Neural cell (in vitro differentiated cells): ENCODE results near the gene C19orf73. TPM values are rescaled to one million over a fixed set of nuclear protein-coding genes. Genes with fewer than 3 reads are reported as not detected.

Experiments used
- H2AFZ ChIP-seq: fragments of 200-600, 300-800 bp; sonication (generic), shearing (Covaris generic); 2 replicates; pipeline ENCODE4 v1.6.0; 2014; ENCODE audit warnings: low read depth, mild to moderate bottlenecking, antibody characterized with exemption, low read length, moderate library complexity
- H3F3A ChIP-seq: fragments of 200-600 bp; shearing (Covaris generic); 2 replicates; pipeline ENCODE4 v1.6.1; 2016; ENCODE audit warnings: mild to moderate bottlenecking, moderate library complexity, mixed read lengths, antibody characterized with exemption, low read length; ENCODE audit not compliant: insufficient read depth, poor library complexity, severe bottlenecking
- H3K27ac ChIP-seq: fragments of 200-600, 300-800 bp; sonication (generic), shearing (Covaris generic); 2 replicates; pipeline ENCODE4 v1.5.1; 2014; ENCODE audit warnings: mild to moderate bottlenecking, low read length, moderate library complexity
- H3K27me3 ChIP-seq: fragments of 300-800, 200-600 bp; sonication (generic), shearing (Covaris generic); 2 replicates; pipeline ENCODE4 v1.6.0; 2014; ENCODE audit warnings: mild to moderate bottlenecking, low read depth, low read length, moderate library complexity; ENCODE audit not compliant: insufficient read depth
- H3K36me3 ChIP-seq: fragments of 300-800, 200-600 bp; sonication (generic), shearing (Covaris generic); 2 replicates; pipeline ENCODE4 v1.5.1; 2014; ENCODE audit warnings: mild to moderate bottlenecking, antibody characterized with exemption, low read length, moderate library complexity; ENCODE audit not compliant: insufficient read depth
- H3K4me2 ChIP-seq: fragments of 300-800, 200-600 bp; sonication (generic), shearing (Covaris generic); 2 replicates; pipeline ENCODE4 v1.6.0; 2014; ENCODE audit warnings: mild to moderate bottlenecking, low read length
- H3K4me3 ChIP-seq: fragments of 300-800, 200-600 bp; sonication (generic), shearing (Covaris generic); 2 replicates; pipeline ENCODE4 v1.5.1; 2014; ENCODE audit warnings: mild to moderate bottlenecking, low read length, moderate library complexity
- H3K79me2 ChIP-seq: fragments of 200-600 bp; shearing (Covaris generic); replicated peaks from 2 replicates; pipeline ENCODE4 v1.6.0; 2014; ENCODE audit warnings: mild to moderate bottlenecking, low read length, moderate library complexity; ENCODE audit not compliant: insufficient read depth
- H3K9ac ChIP-seq: fragments of 300-800, 200-600 bp; sonication (generic), shearing (Covaris generic); 2 replicates; pipeline ENCODE4 v1.6.1; 2016; ENCODE audit warnings: mild to moderate bottlenecking, low read length, mixed read lengths
- H3K9me2 ChIP-seq: fragments of 200-600 bp; shearing (Covaris generic); 2 replicates; pipeline ENCODE4 v1.6.1; 2016; ENCODE audit warnings: mild to moderate bottlenecking, low read length, mixed read lengths; ENCODE audit not compliant: insufficient read depth
- H3K9me3 ChIP-seq: fragments of 200-600, 300-800 bp; sonication (generic), shearing (Covaris generic); 2 replicates; pipeline ENCODE4 v1.6.1; 2016; ENCODE audit warnings: mild to moderate bottlenecking, mixed run types, low read length, moderate library complexity, mixed read lengths
- H4K20me1 ChIP-seq: fragments of 200-600 bp; shearing (Covaris generic); 2 replicates; pipeline ENCODE4 v1.6.1; 2016; ENCODE audit warnings: mild to moderate bottlenecking, mixed run types; ENCODE audit not compliant: insufficient read depth
- CTCF ChIP-seq: fragments of 450-650 bp; IDR thresholded peaks from 2 replicates; pipeline ENCODE4 v1.5.1; 2014; ENCODE audit warnings: antibody characterized with exemption, mild to moderate bottlenecking, moderate library complexity; ENCODE audit not compliant: poor library complexity, severe bottlenecking
- EP300 ChIP-seq: fragments of 450-650 bp; conservative IDR thresholded peaks from 2 replicates; pipeline ENCODE4 v1.6.1; 2014; ENCODE audit warnings: antibody characterized with exemption, mild to moderate bottlenecking, moderate library complexity; ENCODE audit not compliant: poor library complexity, severe bottlenecking
- EZH2 ChIP-seq: fragments of 200-600, 300-800 bp; shearing (Covaris generic), sonication (generic); IDR thresholded peaks from 2 replicates; pipeline ENCODE4 v1.6.1; 2014; ENCODE audit warnings: antibody characterized with exemption, low read length, borderline replicate concordance, mild to moderate bottlenecking; ENCODE audit not compliant: insufficient read depth, poor library complexity, severe bottlenecking
- MXI1 ChIP-seq: fragments of 450-650 bp; conservative IDR thresholded peaks from 2 replicates; pipeline ENCODE4 v1.6.1; 2014; ENCODE audit warnings: antibody characterized with exemption, mild to moderate bottlenecking; ENCODE audit not compliant: poor library complexity, severe bottlenecking
- POLR2AphosphoS5 ChIP-seq: IDR thresholded peaks from 2 replicates; pipeline ENCODE4 v1.6.1; 2012
- RAD21 ChIP-seq: fragments of 450-650 bp; conservative IDR thresholded peaks from 2 replicates; pipeline ENCODE4 v1.6.1; 2014; ENCODE audit warnings: antibody characterized with exemption, mild to moderate bottlenecking, moderate library complexity
- REST ChIP-seq: IDR thresholded peaks from 2 replicates; pipeline ENCODE4 v1.6.1; 2012; ENCODE audit warnings: borderline replicate concordance
- SMC3 ChIP-seq: fragments of 450-650 bp; conservative IDR thresholded peaks from 2 replicates; pipeline ENCODE4 v1.6.1; 2014; ENCODE audit warnings: antibody characterized with exemption, mild to moderate bottlenecking, moderate library complexity; ENCODE audit not compliant: poor library complexity
- TAF1 ChIP-seq: IDR thresholded peaks from 2 replicates; pipeline ENCODE4 v1.6.1; 2012; ENCODE audit warnings: low read depth
- polyA plus RNA-seq: library from polyadenylated mRNA; depleted of rRNA; stranded (reverse); fragments of >200 nt; gene quantifications from 2 replicates; pipeline ENCODE4 v1.2.3, GENCODE V29; 2014

Gene C19orf73
- polyA plus RNA-seq, 1 donor from 2014 or later = 8.4 TPM

GRCh38 chr19:49081273-49081672, 37.7 kb downstream of the C19orf73 start:
- TF ChIP-seq REST (no peak), RAD21 (no peak), CTCF (no peak), TAF1 (no peak), SMC3 (no peak), MXI1 (no peak), POLR2AphosphoS5 (no peak), EP300 (no peak), EZH2 (no peak)
- Histone ChIP-seq H3K79me2 (peaks cover 8% of the 10 kb centered on the region), H4K20me1 (no peaks in the 10 kb centered on the region), H3F3A (no peaks in the 10 kb centered on the region), H3K4me2 (no peak overlapping the region), H3K27ac (no peak overlapping the region), H3K27me3 (no peaks in the 10 kb centered on the region), H3K9me2 (no peaks in the 10 kb centered on the region), H2AFZ (no peak overlapping the region), H3K4me3 (no peak overlapping the region), H3K9ac (no peak overlapping the region), H3K36me3 (no peaks in the 10 kb centered on the region), H3K9me3 (no peaks in the 10 kb centered on the region)

- Histone ChIP-seq H3K9me2 (no peaks in the 10 kb centered on the region), H3K4me2 (no peak overlapping the region), H3K27ac (no peak overlapping the region), H3K79me2 (no peaks in the 10 kb centered on the region), H4K20me1 (no peaks in the 10 kb centered on the region), H3F3A (no peaks in the 10 kb centered on the region), H3K36me3 (no peaks in the 10 kb centered on the region), H3K27me3 (no peaks in the 10 kb centered on the region), H3K9ac (no peak overlapping the region), H3K9me3 (no peaks in the 10 kb centered on the region), H3K4me3 (no peak overlapping the region), H2AFZ (no peak overlapping the region)
- TF ChIP-seq MXI1 (no peak), REST (no peak), TAF1 (no peak), RAD21 (no peak)
These were observed 38.6 kb downstream of the C19orf73 start for GRCh38 chr19:49080392-49080791.
